ENCODE measurements around the gene COL7A1. TPM values are rescaled to one million over a fixed set of nuclear protein-coding genes. Genes with fewer than 3 reads are reported as not detected.

COL7A1 gene
- total and polyA plus RNA-seq, 2 of the 8 experiments (the other 6 are each of a cell fraction or from before 2014, with no cell fraction given), result 10.7 to 13.9 TPM

GRCh38 chr3:48619541-48620524 lies 24.7 kb upstream of the COL7A1 start:
- no peak overlapping the region for H2BK5ac ChIP-seq (ENCODE audit: low read depth, low read length)
- ChIA-PET POLR2A (ENCODE audit: partially characterized antibody) (interaction anchor here (0.7 to 7.9 kb wide), 7 partner anchors 8 to 30 kb away, joined by 4 to 75 read pairs (median 7); partner anchors contain the start of genes SLC26A6 and UQCRC1), CTCF (ENCODE audit: partially characterized antibody) (interaction anchor here (1.1 to 3.0 kb wide), 2 partner anchors 15 to 62 kb away, joined by 4 to 16 read pairs; partner anchors contain the start of gene SLC26A6)
- no peak overlapping the region for H4K5ac ChIP-seq (ENCODE audit: insufficient read length, low read depth, low read length)
- no peak overlapping the region for H2BK20ac ChIP-seq (ENCODE audit: low read length)
- FAIRE-seq (no peak), DNase-seq (ENCODE audit: low read depth in 1 of 2, low spot score in 2 of 2) (no peak)
- H3K27ac ChIP-seq (ENCODE audit: low read depth, low read length), result no peak overlapping the region
- H4K91ac ChIP-seq (replicated peaks; ENCODE audit: insufficient read length, low read length), result no peak overlapping the region
- no peaks in the 10 kb centered on the region for H3K23me2 ChIP-seq (ENCODE audit: low read depth, low read length)
- no peak overlapping the region for H2BK15ac ChIP-seq (ENCODE audit: low read length)
- no peak overlapping the region for H3K14ac ChIP-seq (ENCODE audit: insufficient read length)
- H3K9me3 ChIP-seq (ENCODE audit: insufficient read depth in 2 of 2, low read depth in 1 of 2, low read length in 1 of 2), result no peaks in the 10 kb centered on the region
- H3K4me2 ChIP-seq (ENCODE audit: insufficient read depth in 1 of 2, low read depth in 2 of 2, low read length in 2 of 2), result no peak overlapping the region; a peak in 1 of 4 replicates
- H2BK120ac ChIP-seq (replicated peaks; ENCODE audit: low read depth, low read length), result no peak overlapping the region
- no peaks in the 10 kb centered on the region for H3K27me3 ChIP-seq (replicated peaks in 1 of 4; ENCODE audit: control insufficient read depth in 3 of 4, extremely low read depth in 1 of 4, insufficient read depth in 3 of 4, low read length in 3 of 4)
- H3K23ac ChIP-seq (ENCODE audit: insufficient read length), result no peak overlapping the region
- no peak overlapping the region for H3K56ac ChIP-seq (replicated peaks; ENCODE audit: insufficient read length, low read depth, low read length)
- H3K79me1 ChIP-seq (ENCODE audit: low read depth, low read length), result no peaks in the 10 kb centered on the region
- no peak overlapping the region for H3K4me3 ChIP-seq (ENCODE audit: extremely low read depth in 1 of 4, insufficient read depth in 2 of 4, low read depth in 3 of 4, low read length in 4 of 4)
- H3K79me2 ChIP-seq (ENCODE audit: control insufficient read depth in 1 of 2, insufficient read depth in 2 of 2, low read length in 2 of 2), result no peaks in the 10 kb centered on the region
- no peak overlapping the region for H3K4ac ChIP-seq (replicated peaks; ENCODE audit: insufficient read length, low read depth, low read length)
- peaks cover 0 to 5% of the 10 kb centered on the region in 2 experiments for H4K20me1 ChIP-seq (replicated peaks in 1 of 2; ENCODE audit: control insufficient read depth in 1 of 2, insufficient read depth in 2 of 2, low read length in 2 of 2)
- 93% methylated on average over 7 of the region's 7 CpGs; no CpG with 5 or more reads in 1 of the 2 experiments for WGBS, 2 experiments (ENCODE audit: extremely low coverage in 1 of 2, insufficient coverage in 1 of 2, insufficient read length in 1 of 2, insufficient replicate concordance in 2 of 2, low coverage in 1 of 2, low lambda C conversion rate in 2 of 2, missing lambda C conversion rate in 1 of 2)
- H4K8ac ChIP-seq (ENCODE audit: extremely low read depth, insufficient read depth, low read length), result no peak overlapping the region
- peaks cover 0 to 6% (median 3%) of the 10 kb centered on the region in 4 experiments; a peak in 3 of 7 replicates for H3K4me1 ChIP-seq (replicated peaks in 1 of 4; ENCODE audit: control insufficient read depth in 3 of 4, insufficient read depth in 4 of 4, low read length in 3 of 4)
- H3K36me3 ChIP-seq (ENCODE audit: control insufficient read depth in 2 of 4, insufficient read depth in 4 of 4, low read length in 3 of 4), result peaks cover 0 to 4% (median 0%) of the 10 kb centered on the region in 4 experiments; a peak in 3 of 8 replicates
- no peak overlapping the region for H2AFZ ChIP-seq (ENCODE audit: low read length)
- no peak overlapping the region for H3K9ac ChIP-seq (replicated peaks in 1 of 4; ENCODE audit: extremely low read depth in 1 of 4, low read depth in 3 of 4, low read length in 3 of 4)
- TF ChIP-seq TEAD4 (IDR thresholded peaks at IDR 0.05; ENCODE audit: low read depth, low read length), result no peak
- no peak for TF ChIP-seq SIN3A (conservative IDR thresholded peaks at IDR 0.05 in 1 of 2, IDR thresholded peaks at IDR 0.05 in 1 of 2; ENCODE audit: low read depth in 1 of 2, low read length in 2 of 2)
- TF ChIP-seq JUND (IDR thresholded peaks at IDR 0.05; ENCODE audit: low read length), result no peak
- no peak overlapping the region for H3K18ac ChIP-seq (ENCODE audit: extremely low read depth, low read length)
- H2AK5ac ChIP-seq (ENCODE audit: low read depth, low read length), result no peak overlapping the region
- H2BK12ac ChIP-seq (ENCODE audit: low read depth, low read length), result no peak overlapping the region

All from H1 (cell line).